MV-4-11 (cell line): Measurements from ENCODE around the gene C8A.

ENCODE experiments used
- DNase-seq: peaks from one replicate; lab custom pipeline; 2025; lab: John Stamatoyannopoulos, UW

Gene C8A

DNA sequence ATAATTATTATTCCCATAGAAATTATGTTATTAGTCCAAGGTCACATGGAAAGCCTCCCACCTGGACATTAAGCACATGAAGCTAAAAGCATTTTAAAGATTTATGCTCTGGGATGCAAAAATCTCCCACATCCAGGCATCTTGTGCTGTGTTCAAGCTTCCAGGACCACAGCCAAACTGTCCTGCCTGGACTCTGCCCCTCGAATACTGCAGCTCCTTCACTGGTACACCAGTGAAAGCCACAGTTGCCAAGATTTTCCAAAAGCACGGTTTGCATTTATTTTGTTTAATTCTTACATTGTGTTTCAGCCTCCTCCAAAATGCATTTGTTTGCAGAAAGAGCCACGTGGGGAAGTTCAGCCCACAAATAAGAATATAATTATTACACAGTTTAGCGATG is 72.6 kb downstream of the C8A start:
- no peak for DNase-seq

DNA sequence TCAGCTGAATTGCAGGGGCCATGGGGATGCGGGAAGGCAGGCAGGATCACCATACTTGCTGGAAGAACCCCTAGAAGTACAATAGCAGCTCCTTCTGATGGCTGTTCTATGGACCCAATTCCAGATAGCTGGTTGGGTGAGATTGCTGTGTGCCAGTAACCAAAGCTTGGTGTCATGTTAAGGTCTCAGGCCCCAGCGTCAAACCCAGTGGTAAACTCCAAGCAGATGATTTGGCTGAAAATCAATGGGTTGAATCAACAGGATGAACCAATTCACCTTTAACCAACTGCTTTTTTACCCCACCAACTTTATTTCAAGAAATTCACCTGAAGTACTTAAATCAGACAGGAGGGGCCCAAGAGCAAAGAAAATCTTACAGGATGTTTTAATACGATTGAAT is 73.4 kb downstream of the C8A start:
- DNase-seq, result no peak

DNA sequence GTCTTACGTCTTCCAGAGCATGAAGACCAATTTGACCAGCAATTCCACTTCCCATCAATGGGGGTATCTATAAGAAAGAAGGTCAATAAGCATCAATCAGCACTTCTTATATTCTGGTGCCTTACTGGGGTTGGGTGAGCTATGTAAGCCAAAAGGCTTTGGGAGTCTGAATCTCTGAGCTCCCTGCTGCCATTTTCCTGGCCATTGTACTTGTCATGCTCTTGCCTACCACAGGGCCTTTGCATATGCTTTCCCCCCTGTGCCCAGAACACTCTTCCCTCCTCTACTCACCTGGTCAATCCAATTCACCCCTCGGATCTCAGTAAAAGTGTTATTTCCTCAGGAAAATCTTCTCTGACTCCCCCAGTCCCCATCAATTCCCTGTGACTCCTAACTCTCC is 74.9 kb downstream of the C8A start:
- no peak for DNase-seq

DNA sequence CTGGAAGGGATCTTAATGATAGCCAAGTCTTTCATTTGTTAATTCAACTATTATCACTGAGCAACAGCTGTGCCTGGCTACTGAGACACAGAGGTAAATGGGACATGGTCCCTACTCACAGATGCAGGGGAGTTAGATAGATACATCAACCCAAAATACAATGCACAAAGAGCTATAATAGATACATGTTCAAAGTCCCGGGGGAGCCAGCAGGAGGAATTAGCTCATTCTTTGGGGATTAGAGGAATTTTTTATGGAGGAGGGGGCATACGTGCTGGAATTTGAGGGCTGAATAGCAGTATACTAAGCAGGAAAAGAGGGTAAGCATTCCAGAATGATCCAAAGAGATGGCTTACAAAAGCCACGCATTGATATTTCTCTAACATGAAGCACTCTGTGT is 76.6 kb downstream of the C8A start:
- DNase-seq, result no peak

DNA sequence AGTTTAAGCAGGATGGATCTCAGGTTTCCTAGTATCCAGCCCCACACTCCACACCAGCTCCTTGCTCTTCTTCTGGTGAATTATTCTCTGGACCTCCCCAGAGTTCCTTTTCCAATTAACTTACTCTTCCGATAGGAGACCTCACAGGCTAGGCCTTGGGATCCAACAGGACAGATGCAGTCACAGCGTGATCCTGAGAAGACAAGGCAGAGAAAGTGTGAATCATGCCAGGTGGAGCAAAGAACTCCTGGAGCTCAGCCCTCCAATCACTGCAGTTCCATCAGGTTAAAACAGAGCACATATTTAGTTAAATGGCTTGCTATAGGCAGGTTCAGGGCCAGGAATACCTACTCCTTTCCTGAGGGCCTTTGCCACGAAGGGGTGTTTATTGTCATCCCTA is 77.1 kb downstream of the C8A start:
- DNase-seq, result no peak

DNA sequence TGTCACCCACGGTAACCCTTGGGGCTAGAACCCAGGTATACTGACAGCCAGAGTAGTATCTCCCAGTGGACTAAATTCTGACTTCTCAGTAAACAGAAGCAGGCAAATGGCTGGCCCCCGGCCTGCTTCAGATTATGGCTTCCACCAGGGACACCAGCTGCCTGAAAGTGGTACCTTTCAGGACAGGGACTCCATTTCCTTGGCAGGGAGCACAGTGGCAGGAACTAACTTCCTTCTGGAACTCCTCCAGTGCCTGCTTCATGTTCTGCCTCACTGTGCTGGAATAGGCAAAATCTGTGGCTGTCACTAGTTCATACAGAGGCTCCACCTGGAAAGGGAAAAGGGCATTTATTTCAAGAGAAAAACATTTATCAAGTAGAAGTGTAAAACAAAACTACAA is 78.6 kb downstream of the C8A start:
- DNase-seq, result no peak

DNA sequence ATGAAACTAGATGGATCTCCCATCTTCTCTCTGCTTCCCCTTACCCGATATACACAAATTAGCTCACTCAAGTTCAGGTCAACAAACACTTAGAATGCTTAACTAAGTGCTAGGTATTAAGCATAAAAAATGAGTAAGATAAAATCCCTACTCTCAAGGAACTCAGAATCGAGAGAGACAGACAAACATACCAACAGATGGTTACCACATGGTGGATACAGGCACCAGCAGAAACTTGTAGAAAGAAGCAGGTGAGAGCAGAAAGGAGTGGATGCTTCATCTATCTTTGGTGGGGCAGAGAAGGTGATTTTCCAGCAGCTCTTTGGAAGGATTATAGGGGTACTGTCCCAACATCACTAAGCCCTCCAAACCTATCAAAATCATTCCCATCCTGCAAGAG is 79.0 kb downstream of the C8A start:
- no peak for DNase-seq

DNA sequence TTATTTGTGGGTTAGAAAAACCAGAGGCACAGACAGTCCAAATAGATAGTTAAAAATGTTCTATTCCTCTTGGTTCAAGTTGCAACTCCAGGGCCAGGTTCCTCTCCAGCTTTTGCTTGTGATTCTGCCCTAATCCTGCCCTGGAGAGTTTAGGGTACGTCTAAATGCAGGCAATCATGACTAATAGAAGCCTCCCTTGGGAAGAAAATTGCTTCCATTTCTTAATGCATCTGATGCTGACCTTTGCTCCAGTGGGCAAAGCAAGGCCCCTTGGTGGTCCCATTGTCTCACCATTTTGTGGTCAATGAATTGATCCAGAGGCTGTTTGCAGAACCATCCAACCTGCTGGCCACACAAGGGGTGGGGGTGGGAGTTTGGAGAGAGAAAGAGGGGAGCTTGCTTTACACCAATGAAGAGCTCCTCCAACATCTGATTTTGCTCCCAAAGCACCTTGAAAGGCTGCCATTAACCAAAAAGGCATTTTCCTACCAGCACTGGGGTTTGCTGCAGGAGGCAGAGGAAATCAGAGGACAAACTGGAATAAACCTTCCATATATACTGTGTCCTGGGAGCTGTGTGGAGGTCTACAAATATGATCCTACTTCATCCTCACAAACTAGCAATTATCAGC is 79.9 kb downstream of the C8A start:
- DNase-seq, result no peak

DNA sequence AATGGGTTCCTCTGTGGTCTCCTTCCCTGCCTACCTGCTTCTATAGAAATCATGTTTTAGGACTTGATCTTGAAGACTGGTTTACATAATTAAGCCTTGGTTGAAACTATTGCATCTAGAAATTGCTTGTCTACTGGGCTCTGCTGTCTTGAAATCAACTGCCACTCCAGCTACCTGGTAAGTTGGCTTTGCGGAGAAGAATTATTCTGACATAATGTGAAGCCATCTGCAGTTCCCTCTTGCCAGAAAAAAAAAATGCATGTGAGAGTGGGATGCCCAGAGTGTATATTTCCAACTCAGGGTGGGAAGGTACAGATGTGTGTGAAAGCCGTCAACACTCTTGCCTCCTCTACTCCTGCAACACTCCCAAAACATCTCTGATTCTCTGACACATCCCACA is 84.0 kb downstream of the C8A start:
- no peak for DNase-seq

DNA sequence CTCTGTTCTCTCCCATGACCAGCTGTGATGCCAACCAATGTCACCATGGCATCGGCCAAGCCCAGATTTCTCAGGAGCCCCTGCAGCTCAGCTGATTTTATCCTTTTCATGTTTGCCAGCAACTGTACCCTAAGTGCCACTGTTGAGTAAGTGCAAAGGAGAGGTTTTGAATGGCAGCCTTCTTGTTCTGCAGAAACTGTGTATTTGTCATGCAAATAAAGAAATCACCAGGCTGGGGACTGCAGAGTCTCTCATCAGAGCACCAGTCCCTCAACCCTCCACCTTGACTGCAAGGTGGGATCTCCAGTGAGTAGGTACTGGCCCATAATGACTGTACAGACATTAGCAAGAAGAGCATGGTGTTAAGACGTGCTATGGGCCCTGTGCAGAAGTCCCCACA is 84.6 kb downstream of the C8A start:
- no peak for DNase-seq

DNA sequence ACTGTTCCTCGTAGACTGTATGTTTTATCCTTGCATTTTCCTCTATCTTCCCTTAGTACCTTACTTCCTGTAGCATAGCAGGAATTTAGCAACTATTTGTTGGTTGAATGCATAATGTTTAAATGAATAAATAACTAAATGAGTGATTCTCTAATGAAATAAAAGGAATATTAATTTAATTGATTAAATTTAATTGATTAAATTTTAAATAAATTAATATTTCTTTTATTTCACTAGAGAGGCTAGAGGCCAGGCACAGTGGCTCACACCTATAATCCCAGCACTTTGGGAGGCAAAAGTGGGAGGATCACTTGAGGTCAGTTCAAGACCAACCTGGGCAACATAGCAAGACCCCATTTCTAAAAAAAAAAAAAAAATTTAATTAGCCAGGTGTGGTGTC is 85.4 kb downstream of the C8A start:
- no peak for DNase-seq

DNA sequence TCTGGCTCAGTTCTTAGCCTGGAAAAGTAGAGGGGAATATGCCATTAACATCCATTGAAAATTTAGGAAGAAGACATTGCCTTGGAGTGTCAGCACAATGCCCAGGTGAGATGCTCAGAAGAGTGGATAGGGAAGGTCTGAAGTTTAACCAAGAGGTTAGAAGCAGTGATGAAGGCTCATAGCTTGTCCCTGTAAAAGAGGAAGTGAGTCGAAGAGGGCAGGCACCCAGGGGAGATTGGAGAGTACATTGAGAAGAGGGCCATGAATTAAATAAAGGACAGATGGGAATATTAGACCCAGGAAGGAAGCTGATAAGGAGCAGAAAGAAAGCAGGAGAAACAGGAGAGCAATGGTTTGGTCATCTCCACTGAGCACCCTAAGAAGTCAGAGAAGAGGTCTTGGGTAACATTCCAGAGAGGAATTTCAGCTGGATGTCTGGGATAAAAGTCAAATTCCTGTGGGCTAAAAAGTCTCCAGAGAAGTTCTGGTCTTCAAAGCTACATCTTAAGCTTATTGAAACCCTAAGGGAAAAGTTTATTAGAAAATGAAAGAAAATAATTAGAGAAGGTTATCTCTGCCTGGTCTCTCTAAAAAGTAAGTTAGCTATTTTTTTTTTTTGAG is 93.9 kb downstream of the C8A start:
- DNase-seq, result peak; percentile 32

DNA sequence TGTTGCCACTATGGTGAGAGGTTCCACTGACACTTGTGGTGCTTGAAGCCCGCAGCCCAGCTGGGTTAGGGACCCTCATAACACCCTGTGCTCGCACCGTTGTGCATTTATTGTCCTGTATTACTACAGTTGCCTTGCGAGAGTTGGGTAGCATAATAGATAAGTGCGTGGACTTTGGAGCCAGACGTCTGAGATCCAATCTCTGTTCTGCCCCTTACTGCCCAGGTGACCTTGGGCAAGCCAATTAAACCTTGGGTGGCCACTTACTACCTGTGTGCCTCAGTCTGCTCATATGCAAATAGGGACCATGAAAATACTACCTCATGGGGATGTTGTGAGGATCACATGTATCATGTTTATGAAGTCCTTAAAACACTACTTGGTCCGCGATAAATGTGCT is 97.9 kb downstream of the C8A start:
- DNase-seq, result no peak

DNA sequence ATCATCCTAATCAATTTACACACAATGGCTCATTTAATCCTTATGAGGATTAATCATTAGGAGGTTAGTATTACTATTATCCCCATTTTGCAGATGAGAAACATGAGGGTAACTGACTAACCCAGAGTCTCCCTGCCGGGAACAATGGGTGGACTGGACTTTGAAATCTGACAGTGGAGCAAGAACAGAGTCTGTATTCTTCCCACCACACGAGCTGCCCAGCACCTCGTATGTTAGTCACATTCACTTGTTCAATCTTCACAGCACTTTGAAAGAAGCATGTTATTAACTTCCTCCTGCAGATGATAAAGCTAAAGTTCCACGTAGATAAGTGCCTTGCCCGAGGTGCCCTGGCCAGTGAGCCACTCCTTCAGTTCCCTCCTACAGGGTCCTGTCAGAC is 98.8 kb downstream of the C8A start:
- DNase-seq, result no peak

DNA sequence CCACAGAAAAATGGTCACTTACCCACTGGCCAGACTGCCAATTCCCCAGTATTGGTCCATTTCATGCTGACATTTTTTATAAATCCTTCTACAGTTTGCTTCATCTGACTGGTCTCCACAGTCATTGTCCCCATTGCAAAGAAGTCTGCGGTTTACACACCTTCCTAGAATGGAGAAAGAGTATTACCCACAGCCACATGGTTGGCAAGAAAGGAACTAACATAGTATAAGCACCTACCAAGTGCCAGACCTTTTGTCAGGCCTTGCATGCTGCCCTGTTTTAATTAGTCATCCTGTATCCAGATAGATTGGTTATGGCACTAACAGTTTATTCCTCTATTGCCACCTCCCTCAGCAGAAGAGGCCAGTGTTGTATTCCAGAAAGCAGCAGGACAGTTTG is 100.1 kb downstream of the C8A start:
- DNase-seq, result no peak

DNA sequence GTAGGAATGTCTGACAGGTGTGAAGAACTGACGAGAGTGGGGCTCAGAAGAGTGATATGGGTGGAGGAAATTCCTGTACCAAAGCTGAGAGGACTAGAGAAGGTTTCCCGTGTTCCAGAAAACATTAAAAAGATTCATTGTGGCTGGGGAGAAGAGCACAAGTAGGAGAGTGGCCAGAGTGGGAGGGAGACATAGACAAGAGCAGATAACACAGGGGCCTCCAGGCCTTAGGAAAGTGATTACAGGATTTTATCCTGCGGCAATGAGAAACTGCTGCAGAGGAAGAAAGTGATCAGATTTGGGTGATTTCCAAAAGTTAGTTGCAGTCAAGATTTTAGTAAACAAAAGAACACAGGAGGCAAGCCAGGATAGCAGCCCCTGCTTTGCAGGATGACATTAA is 103.3 kb downstream of the C8A start:
- no peak for DNase-seq

DNA sequence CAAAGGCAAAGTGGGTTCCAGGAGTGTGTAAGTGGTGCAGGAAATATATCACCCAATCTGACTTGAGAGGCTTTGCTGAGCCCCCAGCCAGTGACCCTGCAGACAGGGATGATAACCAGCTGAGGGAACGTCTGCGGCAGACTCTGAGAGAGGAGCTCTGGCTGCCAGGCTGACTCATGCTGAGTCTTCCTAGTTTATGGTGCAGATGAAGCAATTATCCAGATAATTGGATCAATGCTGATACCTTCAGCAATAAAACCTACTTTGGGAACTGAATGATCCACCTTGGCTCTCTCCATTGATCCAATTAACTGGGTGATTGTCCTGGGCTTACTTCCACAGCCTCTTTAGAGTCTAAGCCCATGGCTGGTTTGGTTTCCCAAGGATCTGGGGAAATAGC is 103.9 kb downstream of the C8A start:
- DNase-seq, result no peak

DNA sequence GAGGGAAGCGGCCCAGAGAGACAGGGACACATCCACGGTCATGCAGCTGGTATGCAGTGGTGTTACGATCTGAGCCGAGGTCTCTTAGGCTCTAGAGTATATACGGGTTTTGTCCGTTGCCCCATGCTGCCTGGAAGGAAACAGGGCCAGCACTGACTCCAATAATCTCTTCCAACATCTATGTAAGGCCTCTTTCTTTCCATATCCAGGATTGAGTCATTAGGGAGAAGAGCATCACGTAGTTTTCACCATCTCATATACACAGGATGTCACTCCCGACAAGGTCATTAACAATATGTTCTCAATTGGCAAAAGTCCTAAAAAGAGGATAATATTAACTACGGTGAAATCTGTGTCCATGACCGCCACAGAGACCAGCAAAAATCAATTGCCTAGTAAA is 106.8 kb downstream of the C8A start:
- DNase-seq, result no peak

DNA sequence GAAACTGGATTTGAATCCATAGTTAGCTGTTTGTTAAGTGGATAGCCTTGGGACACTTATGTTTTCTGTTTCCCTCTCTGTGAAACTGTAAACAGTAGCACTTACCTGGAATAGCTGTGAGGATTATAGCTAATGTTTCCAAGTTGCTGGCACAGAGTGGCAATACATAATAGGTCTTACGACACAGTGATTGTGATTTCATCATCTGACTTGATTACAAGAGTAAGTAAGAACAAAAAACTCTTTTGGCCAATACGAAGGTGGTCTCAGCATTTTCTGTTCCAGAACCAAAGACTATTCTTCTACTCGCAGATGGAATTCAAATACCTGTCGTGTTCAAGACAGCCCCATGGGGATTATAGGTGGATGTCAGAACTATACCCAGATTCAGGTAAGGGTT is 109.1 kb downstream of the C8A start:
- DNase-seq, result no peak

DNA sequence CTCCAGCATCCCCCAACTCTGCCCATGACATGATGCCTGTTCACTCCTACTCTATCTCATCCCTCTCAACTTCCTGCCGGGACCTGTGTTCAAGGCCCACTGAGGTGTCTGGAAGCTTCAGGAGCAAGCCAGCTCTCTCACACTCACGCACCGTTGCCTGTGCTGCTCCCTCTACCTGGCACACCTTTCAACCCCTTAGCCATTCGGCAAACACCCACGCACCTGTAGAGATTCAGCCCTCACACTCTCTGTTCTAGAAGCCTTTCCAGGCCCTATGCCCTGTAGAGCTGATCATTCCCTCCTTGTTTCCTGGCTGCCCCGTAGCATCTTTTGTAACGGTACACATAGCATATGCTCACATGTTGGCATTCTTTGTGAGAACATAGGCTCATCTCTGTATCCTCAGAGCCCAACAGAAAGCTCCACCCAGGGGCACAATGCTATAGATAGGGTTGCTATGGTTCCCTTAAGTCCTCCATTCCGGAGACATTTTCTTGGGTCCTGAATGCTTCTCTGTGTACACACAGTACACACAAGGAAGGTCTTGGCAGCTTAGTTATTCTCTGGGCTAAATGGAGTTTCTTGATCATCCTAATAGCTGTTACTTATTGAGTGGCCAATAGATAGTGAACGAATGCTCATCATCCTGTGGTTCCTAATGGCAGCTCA is 109.9 kb downstream of the C8A start:
- DNase-seq, result no peak

DNA sequence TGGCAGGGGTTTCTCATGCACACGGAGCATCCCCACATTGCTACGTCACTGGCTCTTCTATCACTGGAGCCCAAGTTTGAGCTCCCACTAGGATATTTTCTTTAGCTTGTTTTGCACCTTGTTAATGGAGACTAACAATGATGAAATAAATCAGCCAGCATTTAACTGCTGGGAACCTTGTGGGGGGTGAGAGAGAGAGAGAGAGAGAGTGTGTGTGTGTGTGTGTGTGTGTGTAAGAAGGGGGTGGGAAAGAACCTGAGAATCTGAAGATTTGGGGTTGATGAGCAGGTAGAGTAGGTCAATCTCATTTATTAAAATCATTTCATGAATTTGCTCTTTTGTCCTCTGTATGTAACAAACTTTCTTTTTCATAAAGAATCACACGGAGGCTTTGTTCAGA is 110.6 kb downstream of the C8A start:
- no peak for DNase-seq

DNA sequence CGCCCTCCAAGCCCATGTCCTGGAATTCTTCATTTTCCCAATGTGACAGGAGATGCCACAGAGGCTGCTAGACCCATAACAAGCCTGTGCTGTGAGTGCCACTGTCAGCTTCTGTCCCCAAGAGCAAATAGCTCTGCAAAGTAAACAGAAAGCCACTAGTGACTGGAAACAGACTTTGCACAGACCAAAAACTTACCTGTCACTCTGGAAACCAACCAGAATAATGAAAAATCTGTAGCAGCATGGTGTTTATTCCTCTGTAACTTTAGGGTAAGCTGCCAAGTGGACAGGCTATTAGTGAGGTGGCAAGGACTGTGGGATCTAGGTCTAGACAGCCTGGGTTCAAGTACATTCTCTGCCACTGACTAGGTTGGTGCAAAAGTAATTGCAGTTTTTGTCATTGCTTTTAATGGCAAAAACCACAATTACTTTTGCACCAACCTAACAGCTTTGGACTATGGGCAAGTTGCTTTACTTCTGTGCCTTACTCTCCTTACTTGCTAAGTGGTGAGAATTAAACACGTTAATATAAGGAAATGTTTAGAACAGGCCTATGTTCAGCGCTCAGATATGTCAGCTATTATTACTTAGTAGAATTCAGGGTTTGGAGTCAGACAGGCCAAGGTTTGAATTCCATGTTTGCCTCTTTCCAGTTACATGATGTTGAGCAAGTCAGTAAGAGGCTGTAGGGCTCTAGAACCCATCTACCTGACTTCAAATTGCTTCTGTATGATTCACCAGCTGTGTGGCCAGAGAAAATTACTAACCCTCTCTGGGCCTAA is 111.5 kb downstream of the C8A start, which contains the start of gene C8B:
C8B (minus strand) TSS at position 100 of the 782 bp plus-strand sequence; CDS start at position 33, 67 bp downstream.
- DNase-seq, result no peak

DNA sequence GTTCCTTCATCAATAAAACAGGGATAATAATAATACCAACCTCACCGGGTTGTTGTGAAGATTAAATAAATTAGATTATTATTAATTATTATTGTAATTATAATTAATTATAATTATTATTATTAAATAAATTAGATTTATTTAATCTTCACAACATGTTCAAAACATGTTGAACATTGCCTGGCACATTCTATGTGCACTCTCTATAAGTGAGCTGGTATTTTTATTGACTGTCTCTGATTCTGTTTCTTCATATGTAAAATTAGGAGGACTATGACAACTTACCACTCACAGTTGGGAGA is 112.1 kb downstream of the C8A start:
- no peak for DNase-seq
